HL-60/S4 (cell line): ENCODE measurements around the gene SEPTIN6.

ENCODE experiments used
- in situ Hi-C: fragments of 300-500 bp; cut with MboI; formaldehyde crosslinking; loops from 2 replicates; pipeline ENCODE4 v1.14.3; 2022; ENCODE audit warnings: low sequenced_read_pairs

SEPTIN6 gene

GRCh38 chrX:119659522-119659921 lies 33.4 kb downstream of the SEPTIN6 start:
- in situ Hi-C loops = no loop called here

- in situ Hi-C loops = no loop called here
Measured at GRCh38 chrX:119655125-119655524, 37.8 kb downstream of the SEPTIN6 start.

GRCh38 chrX:119654112-119654531 lies 38.8 kb downstream of the SEPTIN6 start:
- in situ Hi-C loops = no loop called here

GRCh38 chrX:119648421-119648775 lies 44.6 kb downstream of the SEPTIN6 start:
- in situ Hi-C loops = no loop called here

- in situ Hi-C loops = no loop called here
Measured at GRCh38 chrX:119647552-119648420, 45.2 kb downstream of the SEPTIN6 start.

GRCh38 chrX:119647089-119647488 lies 45.9 kb downstream of the SEPTIN6 start:
- in situ Hi-C loops = no loop called here

GRCh38 chrX:119646515-119646914 lies 46.5 kb downstream of the SEPTIN6 start:
- in situ Hi-C loops = no loop called here

- in situ Hi-C loops = no loop called here
Measured at GRCh38 chrX:119643696-119644095, 49.3 kb downstream of the SEPTIN6 start.
